Glomerular visceral epithelial cell (primary cell): ENCODE results near the gene OPRM1.

Experiments
- DNase-seq: peaks from one replicate; pipeline ENCODE4 v3.0.0-alpha.2; 2016; ENCODE audit errors: extremely low spot score

The OPRM1 gene

GRCh38 chr6:154276810-154277628 is 238.0 kb downstream of the OPRM1 start:
- DNase-seq = peak; percentile 24

GRCh38 chr6:154277629-154278017 is 238.6 kb downstream of the OPRM1 start:
- no peak for DNase-seq

- DNase-seq = no peak
Measured at GRCh38 chr6:154280521-154280920, 241.5 kb downstream of the OPRM1 start.

- no peak for DNase-seq
Measured at GRCh38 chr6:154284313-154284853, 245.3 kb downstream of the OPRM1 start.

GRCh38 chr6:154285826-154286225 is 246.8 kb downstream of the OPRM1 start:
- no peak for DNase-seq

- DNase-seq = peak; percentile 7
Measured at GRCh38 chr6:154289818-154290508, 250.9 kb downstream of the OPRM1 start.

GRCh38 chr6:154292066-154292465 is 253.0 kb downstream of the OPRM1 start:
- no peak for DNase-seq

- DNase-seq = peak; percentile 31
Measured at GRCh38 chr6:154292855-154293519, 253.9 kb downstream of the OPRM1 start.

GRCh38 chr6:154295733-154296132 is 256.7 kb downstream of the OPRM1 start:
- no peak for DNase-seq
